LNCAP (cell line): Measurements from ENCODE around the gene MICAL2.

ENCODE experiments used
- TF ChIP-seq, protein P1 (sequence below): fragments of 450-650 bp; IDR thresholded peaks from 2 replicates; pipeline ENCODE4 v1.5.1; 2017; ENCODE audit warnings: mild to moderate bottlenecking

Gene MICAL2

DNA sequence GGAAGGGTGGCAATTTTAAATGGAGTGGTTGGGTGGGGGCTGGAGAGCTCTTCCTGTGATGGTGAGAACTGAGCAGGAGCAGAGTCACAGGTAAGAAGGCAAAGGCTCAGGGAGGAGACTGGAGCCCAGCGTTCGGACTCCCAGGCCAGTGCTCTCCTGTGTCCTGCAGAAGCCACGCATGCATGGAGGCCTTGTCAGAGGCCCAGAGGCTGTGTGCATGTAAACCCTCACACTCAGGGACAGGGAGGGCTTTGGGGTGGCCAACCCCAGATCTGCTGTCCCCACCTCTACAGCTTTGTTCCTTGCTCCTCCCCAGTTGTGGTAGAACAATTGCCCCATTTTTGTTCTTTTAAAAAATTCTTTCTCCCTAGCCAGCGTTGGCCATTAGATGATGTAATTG lies 136.6 kb downstream of the MICAL2 start:
- TF ChIP-seq, protein P1, sequence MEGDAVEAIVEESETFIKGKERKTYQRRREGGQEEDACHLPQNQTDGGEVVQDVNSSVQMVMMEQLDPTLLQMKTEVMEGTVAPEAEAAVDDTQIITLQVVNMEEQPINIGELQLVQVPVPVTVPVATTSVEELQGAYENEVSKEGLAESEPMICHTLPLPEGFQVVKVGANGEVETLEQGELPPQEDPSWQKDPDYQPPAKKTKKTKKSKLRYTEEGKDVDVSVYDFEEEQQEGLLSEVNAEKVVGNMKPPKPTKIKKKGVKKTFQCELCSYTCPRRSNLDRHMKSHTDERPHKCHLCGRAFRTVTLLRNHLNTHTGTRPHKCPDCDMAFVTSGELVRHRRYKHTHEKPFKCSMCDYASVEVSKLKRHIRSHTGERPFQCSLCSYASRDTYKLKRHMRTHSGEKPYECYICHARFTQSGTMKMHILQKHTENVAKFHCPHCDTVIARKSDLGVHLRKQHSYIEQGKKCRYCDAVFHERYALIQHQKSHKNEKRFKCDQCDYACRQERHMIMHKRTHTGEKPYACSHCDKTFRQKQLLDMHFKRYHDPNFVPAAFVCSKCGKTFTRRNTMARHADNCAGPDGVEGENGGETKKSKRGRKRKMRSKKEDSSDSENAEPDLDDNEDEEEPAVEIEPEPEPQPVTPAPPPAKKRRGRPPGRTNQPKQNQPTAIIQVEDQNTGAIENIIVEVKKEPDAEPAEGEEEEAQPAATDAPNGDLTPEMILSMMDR = no peak

DNA sequence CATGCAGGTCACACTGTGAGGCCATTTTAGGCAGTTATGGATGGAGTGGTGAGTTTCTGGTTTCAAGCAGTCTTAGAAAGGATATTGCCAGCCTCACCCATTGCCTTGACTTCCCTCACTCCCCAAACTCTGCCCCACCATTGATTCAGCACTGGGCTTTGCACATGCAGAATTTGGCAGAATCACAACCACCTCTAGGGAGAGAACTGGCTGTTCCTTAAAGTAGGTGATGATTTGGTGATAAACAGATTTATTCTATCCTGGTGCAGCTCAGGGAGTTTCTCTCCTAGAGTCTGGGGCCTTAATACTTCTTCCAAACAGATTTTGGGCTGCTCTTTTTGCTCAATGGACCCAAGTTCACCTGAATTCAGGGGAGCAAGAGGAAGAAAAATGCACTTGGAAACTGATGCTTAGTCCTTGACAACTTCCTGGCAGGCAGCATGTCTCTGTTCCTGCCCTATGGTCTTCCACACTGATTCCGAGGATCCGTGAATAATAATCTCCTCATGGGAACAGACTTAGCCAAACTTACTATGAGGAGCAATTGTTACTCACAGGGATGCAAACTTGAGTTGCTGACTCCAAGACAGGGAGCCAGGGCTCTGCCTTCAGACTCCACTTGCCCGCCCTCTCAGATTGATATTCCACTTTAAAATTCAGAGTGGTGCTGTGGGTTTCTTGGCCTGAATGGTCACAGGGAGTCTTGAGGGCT lies 137.3 kb downstream of the MICAL2 start:
- TF ChIP-seq, protein P1 = no peak

DNA sequence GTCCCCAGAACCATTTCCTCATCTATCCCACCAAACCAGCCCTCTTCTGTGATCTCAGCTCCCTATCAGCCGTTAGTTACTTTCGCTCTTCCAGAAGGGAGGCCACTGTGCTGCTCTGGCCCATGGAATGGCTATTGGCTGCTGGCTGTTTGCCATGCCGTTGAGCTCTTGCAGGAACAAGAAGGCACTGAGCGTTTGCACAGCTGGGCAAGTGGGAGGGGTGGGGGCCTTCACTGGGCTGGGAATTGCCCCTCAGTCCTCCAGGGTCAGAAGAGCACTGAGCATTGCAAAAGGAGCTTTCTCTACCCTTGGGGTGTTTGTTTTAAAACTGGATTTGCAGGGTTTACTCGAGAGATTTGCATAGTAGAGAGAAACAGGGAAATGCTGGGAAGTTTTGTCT lies 137.9 kb downstream of the MICAL2 start:
- TF ChIP-seq, protein P1 = no peak

DNA sequence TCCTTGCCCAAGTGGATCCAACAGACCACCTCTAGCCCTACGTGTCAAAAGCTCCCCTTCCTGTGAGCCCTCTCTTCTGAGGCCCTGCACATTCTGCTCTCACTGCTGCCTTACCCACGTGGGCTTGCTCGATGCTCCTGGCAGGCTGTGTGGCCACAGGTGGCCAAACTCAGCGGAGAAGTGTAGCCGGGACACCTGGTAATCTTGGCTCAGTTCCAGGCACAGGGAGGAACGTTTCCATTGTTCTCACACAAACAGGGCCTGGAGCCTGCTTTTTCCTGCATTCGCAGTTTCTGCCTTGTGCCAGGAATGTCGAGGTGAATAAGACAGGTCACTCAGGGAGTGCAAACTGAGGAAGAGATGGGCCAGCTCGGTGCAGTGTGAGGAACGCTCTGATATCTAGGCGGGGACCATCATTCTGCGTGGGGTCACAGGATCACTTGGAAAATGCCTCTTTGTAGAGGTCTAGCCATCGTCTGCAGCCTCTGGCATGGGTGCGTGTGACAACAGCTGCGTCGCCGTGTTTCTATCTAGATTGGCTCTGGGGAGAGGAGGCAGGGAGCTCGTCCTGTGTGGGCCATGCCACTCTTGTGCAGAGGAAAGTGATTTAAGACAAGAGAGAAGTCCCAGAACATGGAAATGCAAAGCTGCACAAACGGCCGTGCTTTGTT lies 139.3 kb downstream of the MICAL2 start:
- TF ChIP-seq, protein P1 = no peak

DNA sequence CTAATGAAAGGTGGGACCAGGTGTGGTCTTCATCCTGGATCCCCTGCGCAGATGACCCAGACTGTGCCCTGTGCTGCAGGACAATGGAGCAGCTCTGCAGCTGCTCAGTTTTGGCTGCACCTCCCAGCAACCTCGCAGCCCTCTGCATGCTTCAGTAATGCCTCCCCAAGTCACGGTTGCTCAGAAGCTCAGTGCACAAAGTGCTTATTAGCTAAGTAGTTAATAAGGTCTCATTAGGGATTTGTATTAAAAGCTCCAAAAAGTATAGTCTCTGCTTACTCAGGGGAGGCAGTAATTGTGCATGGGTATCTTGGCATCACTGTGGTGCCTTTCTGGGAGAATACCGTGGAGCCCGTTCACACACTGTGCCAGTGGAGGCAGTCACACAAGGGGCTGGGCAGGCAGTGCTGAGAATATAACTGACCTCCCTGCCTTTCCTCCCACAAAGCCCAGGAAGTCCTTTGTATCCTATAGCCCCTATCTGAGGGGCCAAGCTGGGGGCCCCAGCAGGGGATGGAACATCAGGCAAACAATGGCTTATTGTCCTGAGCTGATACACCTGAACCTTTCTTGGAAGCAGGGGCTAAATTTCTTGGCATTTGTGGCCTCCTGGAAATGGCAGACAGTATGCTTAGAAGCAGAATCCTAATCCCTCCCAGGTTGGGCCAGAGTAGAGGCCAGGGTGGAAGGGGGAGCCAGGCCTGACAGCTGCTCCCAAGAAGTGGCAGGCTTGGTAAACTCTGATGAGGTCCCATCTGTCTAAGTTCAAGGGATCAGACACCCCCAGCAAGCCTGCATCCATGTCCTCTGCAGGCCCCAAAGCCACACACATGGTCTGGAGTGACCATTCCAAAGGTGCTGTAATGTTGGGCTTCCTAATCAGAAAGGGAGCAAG lies 141.5 kb downstream of the MICAL2 start:
- TF ChIP-seq, protein P1 = no peak

DNA sequence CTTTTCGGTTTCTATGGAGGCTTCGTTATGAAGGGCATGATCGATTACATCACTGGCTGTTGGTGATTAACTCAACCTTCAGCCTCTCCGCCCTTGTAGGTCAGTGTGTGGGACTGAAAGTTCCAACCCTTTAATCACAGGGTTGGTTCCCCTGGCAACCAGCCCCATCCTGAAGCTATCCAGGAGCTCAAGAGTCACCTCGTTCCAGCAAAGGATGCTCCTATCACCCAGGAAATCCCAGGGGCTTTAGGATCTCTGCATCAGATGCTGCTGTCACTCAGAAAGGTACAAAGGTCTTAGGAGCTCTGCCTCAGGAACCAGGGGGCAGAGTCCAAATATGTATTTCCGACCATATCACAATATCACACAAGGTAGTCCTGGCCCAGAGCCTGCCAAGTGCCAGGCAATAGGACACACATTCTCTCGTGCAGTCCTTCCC lies 143.5 kb downstream of the MICAL2 start:
- TF ChIP-seq, protein P1 = no peak

DNA sequence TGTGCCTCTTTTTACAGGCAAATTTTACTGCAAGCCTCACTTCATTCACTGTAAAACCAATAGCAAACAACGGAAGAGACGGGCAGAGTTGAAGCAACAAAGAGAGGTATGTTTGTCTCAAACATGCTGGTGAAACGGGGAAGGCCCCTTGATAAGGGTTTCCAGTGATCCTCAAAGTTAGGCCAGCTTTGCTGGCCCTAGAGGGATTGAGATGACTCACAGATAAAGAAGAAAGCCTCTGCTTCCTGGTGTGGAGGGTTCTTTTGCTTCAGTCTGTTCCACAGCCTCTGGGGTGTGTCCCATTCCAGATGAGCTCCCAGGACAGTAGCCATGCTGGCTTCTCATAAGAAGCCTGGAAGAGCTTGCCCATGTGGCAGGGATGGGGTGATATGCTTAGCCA lies 148.1 kb downstream of the MICAL2 start:
- TF ChIP-seq, protein P1 = no peak
